NT2/D1 (cell line): Measurements from ENCODE around the gene MOCS2.

Experiments
- SUZ12 ChIP-seq: IDR thresholded peaks from 2 replicates; pipeline ENCODE4 v1.6.1; 2011; ENCODE audit not compliant: insufficient read length, insufficient read depth; ENCODE audit errors: extremely low read depth
- YY1 ChIP-seq: IDR thresholded peaks from 2 replicates; pipeline ENCODE4 v1.6.1; 2011; ENCODE audit not compliant: insufficient read length, insufficient read depth
- ZNF274 ChIP-seq: IDR thresholded peaks from 2 replicates; pipeline ENCODE4 v1.6.1; 2011; ENCODE audit warnings: mild to moderate bottlenecking, low read depth, low read length

DNA sequence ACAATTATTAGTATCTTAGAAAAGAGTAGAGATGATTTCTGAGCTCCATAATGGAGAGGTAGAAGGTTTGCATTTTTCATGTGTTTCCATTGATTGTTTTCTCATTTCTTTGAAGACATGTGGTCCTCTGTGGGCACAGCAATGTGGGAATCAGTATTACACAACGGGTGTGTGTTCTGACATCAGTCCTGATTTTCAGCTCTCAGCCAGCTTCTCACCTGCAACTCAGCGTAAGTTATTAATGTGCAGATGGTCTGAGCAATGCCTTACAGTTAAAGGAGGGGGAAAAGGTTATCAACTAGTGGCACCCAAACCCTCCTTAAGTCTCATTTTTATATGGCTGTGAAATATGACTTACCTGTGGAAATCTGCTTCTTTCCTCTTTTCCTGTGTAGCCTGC, 61.3 kb downstream of the MOCS2 start:
- TF ChIP-seq YY1: no peak
- no peak for TF ChIP-seq ZNF274
- TF ChIP-seq SUZ12: no peak
